ENCODE measurements around the gene RRP1B.

GRCh38 chr21:43691086-43691795 lies 31.9 kb downstream of the RRP1B start:
- TF ChIP-seq CTCF (conservative IDR thresholded peaks at IDR 0.05): no peak
- TF ChIP-seq EZH2 (IDR thresholded peaks at IDR 0.05; ENCODE audit: low read depth): no peak
